Activated naive CD4-positive, alpha-beta T cell treated with anti-CD3 and anti-CD28 coated beads for 36 hours (primary cell): ENCODE results near the gene RALGAPB. TPM values are rescaled to one million over a fixed set of nuclear protein-coding genes. Genes with fewer than 3 reads are reported as not detected.
"Not testable (repeated sequence)": the region's sequence is repeated elsewhere in the genome, so short reads cannot be mapped to it uniquely, and the experiment has no call there.

Experiments
- CTCF ChIA-PET: fragments of 350-600 bp; sonication (Branson Sonifier 250); formaldehyde crosslinking; loops from one replicate; lab custom pipeline; 2021; ENCODE audit warnings: antibody characterized with exemption; lab: Charles Lee
- DNase-seq: peaks from one replicate; pipeline ENCODE4 v3.0.0-alpha.2; 2020
- H3K27ac Mint-ChIP-seq: one replicate; pipeline ENCODE4 v1.8.0; 2021; ENCODE audit warnings: mild to moderate bottlenecking, mixed read lengths
- H3K27me3 Mint-ChIP-seq: one replicate; pipeline ENCODE4 v1.8.0; 2021; ENCODE audit warnings: low read depth, mixed read lengths
- H3K36me3 Mint-ChIP-seq: one replicate; pipeline ENCODE4 v1.8.0; 2021; ENCODE audit warnings: low read depth, mixed read lengths
- H3K4me1 Mint-ChIP-seq: one replicate; pipeline ENCODE4 v1.8.0; 2021; ENCODE audit warnings: low read depth, mixed read lengths
- H3K4me3 Mint-ChIP-seq: one replicate; pipeline ENCODE4 v1.8.0; 2021; ENCODE audit warnings: mild to moderate bottlenecking, moderate library complexity, mixed read lengths
- H3K9me3 Mint-ChIP-seq: one replicate; pipeline ENCODE4 v1.8.0; 2021; ENCODE audit warnings: mixed read lengths
- intact Hi-C: fragments of 100-400 bp; cut with micrococcal nuclease; formaldehyde crosslinking; loops from one replicate; pipeline ENCODE4 v1.15.1; 2023
- total RNA-seq, 2 experiments: library from RNA; stranded (reverse); gene quantifications; one replicate each; pipeline ENCODE4 v1.2.3, GENCODE V29; 2021

Gene RALGAPB
- total RNA-seq, 2 experiments from 2014 or later = 22.1 to 24.0 TPM

- Mint-ChIP-seq H3K27me3 (no peaks in the 10 kb centered on the region), H3K27ac (no peak overlapping the region), H3K36me3 (no peaks in the 10 kb centered on the region), H3K4me3 (no peak overlapping the region), H3K9me3 (no peaks in the 10 kb centered on the region), H3K4me1 (no peaks in the 10 kb centered on the region)
- no peak for DNase-seq
- intact Hi-C loops = no loop called here
- CTCF ChIA-PET = interaction anchor here (1.1 kb wide), 1 partner anchor 18 kb away, joined by 3 read pairs; no protein-coding TSS in a partner anchor
Observed at GRCh38 chr20:38581830-38582358, 109.3 kb downstream of the RALGAPB start.

GRCh38 chr20:38583306-38583705 is 110.7 kb downstream of the RALGAPB start:
- CTCF ChIA-PET = interaction anchor here (0.6 kb wide), 1 partner anchor 21 kb away, joined by 3 read pairs; no protein-coding TSS in a partner anchor
- Mint-ChIP-seq H3K9me3 (no peaks in the 10 kb centered on the region), H3K27ac (no peak overlapping the region), H3K4me1 (no peaks in the 10 kb centered on the region), H3K36me3 (no peaks in the 10 kb centered on the region), H3K4me3 (no peak overlapping the region), H3K27me3 (no peaks in the 10 kb centered on the region)
- no peak for DNase-seq
- intact Hi-C loops = no loop called here

- Mint-ChIP-seq H3K4me3 (no peak overlapping the region), H3K4me1 (no peaks in the 10 kb centered on the region), H3K27ac (no peak overlapping the region), H3K9me3 (no peaks in the 10 kb centered on the region), H3K27me3 (no peaks in the 10 kb centered on the region), H3K36me3 (no peaks in the 10 kb centered on the region)
- DNase-seq = no peak
- CTCF ChIA-PET = no interaction called here
- intact Hi-C loops = no loop called here
Observed at GRCh38 chr20:38584099-38584763, 111.6 kb downstream of the RALGAPB start.

DNA sequence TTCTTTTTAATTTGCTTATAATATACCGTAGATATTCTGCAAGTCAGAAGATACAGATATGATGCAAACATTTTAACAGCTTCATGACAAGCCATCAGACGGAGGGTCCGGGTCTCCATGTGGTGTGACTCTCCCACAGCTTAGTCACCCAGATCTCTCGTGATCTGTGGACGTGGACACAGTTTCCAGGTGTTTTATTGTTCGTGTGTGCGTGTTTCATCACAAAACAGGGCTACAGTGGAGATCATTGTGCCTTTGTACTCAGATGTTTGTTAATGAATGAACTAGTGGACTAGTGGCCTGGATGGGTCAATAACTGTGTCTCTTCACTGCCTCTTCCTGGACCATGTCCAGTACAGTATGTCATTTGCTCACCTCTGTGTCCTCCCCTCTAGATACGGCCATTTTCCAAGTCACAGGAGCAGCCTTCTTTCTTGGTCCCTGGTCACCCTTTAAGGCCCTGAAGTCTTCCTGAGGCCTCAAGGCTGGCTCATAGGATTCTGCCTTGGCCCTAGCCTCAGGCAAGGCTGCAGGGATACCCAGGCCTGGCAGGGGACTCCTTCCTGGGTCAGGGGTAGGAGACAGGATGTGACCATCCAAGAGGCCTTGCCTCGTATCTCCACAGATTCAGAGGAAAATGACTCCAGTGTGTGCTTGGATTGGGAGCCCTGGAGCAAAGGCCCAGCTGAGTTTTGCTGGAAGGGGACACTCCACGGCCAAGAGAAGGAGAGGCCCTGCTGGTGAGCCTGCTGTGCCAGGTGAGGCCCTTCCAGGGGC is 112.9 kb downstream of the RALGAPB start:
- Mint-ChIP-seq H3K36me3 (no peaks in the 10 kb centered on the region), H3K27ac (no peak overlapping the region), H3K9me3 (no peaks in the 10 kb centered on the region), H3K4me3 (no peak overlapping the region), H3K27me3 (no peaks in the 10 kb centered on the region), H3K4me1 (no peaks in the 10 kb centered on the region)
- CTCF ChIA-PET = no interaction called here
- DNase-seq = no peak
- intact Hi-C loops = no loop called here

DNA sequence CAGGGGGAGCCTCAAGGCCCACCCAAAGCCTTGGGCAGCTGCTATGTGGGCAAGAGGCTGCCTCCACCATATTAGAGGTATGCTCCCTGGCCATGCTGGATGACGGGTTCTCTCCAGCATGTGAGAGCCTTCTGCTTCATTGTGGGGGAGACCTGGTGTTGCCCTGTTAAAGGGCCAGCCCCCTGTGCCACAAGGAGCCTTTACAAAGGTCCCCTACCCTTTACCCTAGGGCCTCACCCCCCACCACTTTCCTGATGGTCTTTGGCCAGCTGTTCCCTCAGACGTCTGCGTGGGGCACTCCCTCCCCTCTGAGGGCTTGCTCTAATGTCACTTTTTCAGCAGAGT is 113.5 kb downstream of the RALGAPB start:
- DNase-seq = no peak
- no peaks in the 10 kb centered on the region for H3K36me3 Mint-ChIP-seq
- H3K4me1 Mint-ChIP-seq = no peaks in the 10 kb centered on the region
- intact Hi-C loops = no loop called here
- no peak overlapping the region for H3K27ac Mint-ChIP-seq
- no peaks in the 10 kb centered on the region for H3K27me3 Mint-ChIP-seq
- no peak overlapping the region for H3K4me3 Mint-ChIP-seq
- no peaks in the 10 kb centered on the region for H3K9me3 Mint-ChIP-seq
- CTCF ChIA-PET = no interaction called here

GRCh38 chr20:38588303-38588702 is 115.7 kb downstream of the RALGAPB start:
- Mint-ChIP-seq H3K27ac (no peak overlapping the region), H3K4me1 (no peaks in the 10 kb centered on the region)
- CTCF ChIA-PET = interaction anchor here (0.7 kb wide), 1 partner anchor 95 kb away, joined by 4 read pairs; no protein-coding TSS in a partner anchor

GRCh38 chr20:38589351-38589750 is 116.7 kb downstream of the RALGAPB start:
- Mint-ChIP-seq H3K27ac (no peak overlapping the region), H3K36me3 (no peaks in the 10 kb centered on the region), H3K4me3 (no peak overlapping the region), H3K9me3 (no peaks in the 10 kb centered on the region), H3K27me3 (no peaks in the 10 kb centered on the region), H3K4me1 (no peaks in the 10 kb centered on the region)
- intact Hi-C loops = no loop called here
- DNase-seq = no peak
- CTCF ChIA-PET = no interaction called here

More at GRCh38 chr20:38588303-38588702, 115.7 kb downstream of the RALGAPB start:
- Mint-ChIP-seq H3K9me3 (no peaks in the 10 kb centered on the region), H3K4me3 (no peak overlapping the region), H3K27me3 (no peaks in the 10 kb centered on the region), H3K36me3 (no peaks in the 10 kb centered on the region)
- intact Hi-C loops = no loop called here
- no peak for DNase-seq

DNA sequence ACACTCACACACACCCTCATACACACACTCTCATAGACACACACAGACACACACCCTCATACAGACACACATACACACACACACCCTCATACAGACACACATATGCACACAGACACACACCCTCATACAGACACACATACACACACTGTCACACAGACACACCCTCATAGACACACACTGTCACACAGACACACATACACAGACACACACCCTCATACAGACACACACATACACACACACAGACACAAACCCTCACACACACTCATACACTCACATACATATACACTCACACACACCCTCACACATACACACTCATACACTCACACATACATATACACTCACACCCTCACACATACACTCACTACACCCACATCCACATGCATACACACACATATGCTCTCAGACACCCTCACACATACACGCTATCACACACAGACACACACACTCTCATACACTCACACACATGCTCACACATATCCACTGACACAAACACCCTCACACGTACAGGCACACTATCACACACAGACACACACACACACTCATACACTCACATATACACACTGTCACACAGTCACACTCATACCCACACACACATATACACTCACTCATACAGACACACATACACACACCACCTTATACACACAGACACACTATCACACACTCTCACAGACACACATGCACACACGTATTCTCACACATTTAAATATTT is 117.5 kb downstream of the RALGAPB start:
- CTCF ChIA-PET = no interaction called here

DNA sequence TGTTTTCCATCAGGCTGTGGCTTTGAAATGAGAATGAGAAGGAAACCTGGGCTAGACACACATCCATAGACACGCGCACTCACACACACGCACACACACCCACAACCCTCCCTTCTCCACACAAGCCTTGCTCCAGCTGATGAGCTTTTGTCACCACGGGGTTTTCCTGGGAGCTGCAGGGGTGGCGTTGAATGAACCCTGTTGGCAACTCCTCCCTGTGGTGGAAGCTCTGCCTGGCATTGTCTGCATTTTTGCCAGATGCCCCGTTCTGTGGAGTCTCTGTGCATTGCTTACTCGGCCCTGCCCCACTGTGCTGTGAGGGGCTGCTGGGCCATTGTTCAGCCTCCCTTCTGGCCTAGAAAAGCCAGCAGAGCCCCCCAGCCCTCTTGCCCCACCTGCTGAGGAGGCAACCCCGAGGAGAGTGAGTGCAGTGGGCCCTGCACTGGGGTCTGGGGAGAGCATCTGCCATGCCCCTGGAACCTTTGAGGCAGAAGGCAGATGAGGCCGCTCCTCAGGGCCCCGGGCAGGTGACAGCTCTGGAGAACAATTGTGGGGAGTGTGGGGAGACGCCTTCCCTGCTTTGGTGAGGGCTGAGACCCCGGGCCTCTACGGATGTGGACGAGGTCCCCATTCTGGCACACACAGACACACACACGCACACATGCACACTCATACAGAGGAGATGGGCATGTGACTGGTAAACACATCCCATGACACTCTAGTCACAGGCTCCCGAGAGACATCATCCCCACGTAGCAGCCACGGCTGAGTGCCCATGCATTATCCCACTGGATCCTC is 118.2 kb downstream of the RALGAPB start:
- H3K4me3 Mint-ChIP-seq = no peak overlapping the region
- H3K4me1 Mint-ChIP-seq = no peaks in the 10 kb centered on the region
- H3K9me3 Mint-ChIP-seq = no peaks in the 10 kb centered on the region
- no peak for DNase-seq
- no peaks in the 10 kb centered on the region for H3K27me3 Mint-ChIP-seq
- CTCF ChIA-PET = no interaction called here
- no peaks in the 10 kb centered on the region for H3K36me3 Mint-ChIP-seq
- H3K27ac Mint-ChIP-seq = no peak overlapping the region
- intact Hi-C loops = no loop called here

More for the DNA sequence above, 117.5 kb downstream of the RALGAPB start:
- intact Hi-C loops = no loop called here
- no peak overlapping the region for H3K27ac Mint-ChIP-seq
- H3K4me3 Mint-ChIP-seq = no peak overlapping the region
- no peaks in the 10 kb centered on the region for H3K27me3 Mint-ChIP-seq
- H3K36me3 Mint-ChIP-seq = no peaks in the 10 kb centered on the region
- no peaks in the 10 kb centered on the region for H3K4me1 Mint-ChIP-seq
- DNase-seq = no peak
- no peaks in the 10 kb centered on the region for H3K9me3 Mint-ChIP-seq

DNA sequence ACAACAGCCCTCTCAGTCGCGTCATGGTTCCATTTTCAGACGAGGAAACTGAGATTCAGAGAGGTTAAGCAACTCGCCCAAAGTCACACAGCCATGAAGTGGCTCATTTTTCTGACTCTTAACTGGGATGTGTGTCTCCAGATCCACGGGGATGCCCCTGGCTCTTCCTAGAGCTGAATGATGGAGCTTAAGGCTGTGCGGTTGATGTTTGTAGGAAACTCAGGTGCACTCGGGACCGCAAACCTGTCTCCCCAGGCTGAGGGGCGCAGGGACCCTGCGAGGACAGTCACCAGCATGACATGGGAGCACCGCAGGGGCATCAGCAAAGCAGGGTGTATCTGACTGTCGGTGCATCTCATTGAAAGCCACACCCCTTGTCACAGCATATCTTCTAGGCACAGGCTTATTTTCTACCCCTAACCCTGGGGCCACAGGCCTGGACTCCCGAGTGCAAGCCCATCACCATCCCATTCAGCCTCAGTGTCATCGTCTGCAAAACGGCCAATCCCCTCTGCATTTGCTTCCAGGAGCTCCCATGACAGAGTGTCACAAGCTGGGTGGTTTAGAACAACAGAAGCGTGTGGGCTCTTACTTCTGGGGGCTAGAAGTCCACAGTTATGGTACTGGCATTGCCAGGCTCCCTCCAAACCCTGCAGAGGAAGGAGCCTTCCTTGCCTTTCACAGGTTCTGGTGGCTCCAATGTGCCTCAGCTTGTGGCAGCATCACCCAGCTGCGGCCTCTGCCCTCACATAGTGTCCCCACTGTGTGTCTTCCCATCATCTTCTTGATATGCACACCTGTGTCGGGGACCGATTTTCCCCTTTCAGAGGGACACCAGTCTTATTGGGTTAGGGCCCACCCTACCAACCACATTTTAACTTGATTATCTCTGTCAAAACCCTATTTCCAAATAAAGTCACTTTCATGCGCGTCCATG is 119.1 kb downstream of the RALGAPB start:
- Mint-ChIP-seq H3K9me3 (no peaks in the 10 kb centered on the region), H3K27ac (no peak overlapping the region), H3K36me3 (no peaks in the 10 kb centered on the region), H3K4me1 (no peaks in the 10 kb centered on the region), H3K4me3 (no peak overlapping the region), H3K27me3 (no peaks in the 10 kb centered on the region)
- DNase-seq = no peak
- intact Hi-C loops = no loop called here
- CTCF ChIA-PET = no interaction called here

GRCh38 chr20:38592411-38592790 is 119.8 kb downstream of the RALGAPB start:
- H3K36me3 Mint-ChIP-seq, H3K4me1 Mint-ChIP-seq, CTCF ChIA-PET, H3K9me3 Mint-ChIP-seq, intact Hi-C loops, H3K27me3 Mint-ChIP-seq, H3K27ac Mint-ChIP-seq, DNase-seq, H3K4me3 Mint-ChIP-seq: not testable (repeated sequence)
